GM10248 (cell line): ENCODE measurements around the gene KIF26B.
A peak's percentile ranks its signal among the peaks of the same experiment; 100 is the strongest.
"Not testable (repeated sequence)": the region's sequence is repeated elsewhere in the genome, so short reads cannot be mapped to it uniquely, and the experiment has no call there.

Experiments used
- CTCF ChIA-PET: fragments of 300-600 bp; sonication (Branson Sonifier 250); formaldehyde crosslinking; extraction: SDS; loops from one replicate; lab custom pipeline; 2021; ENCODE audit warnings: antibody characterized with exemption; lab: Yijun Ruan, JAX
- POLR2A ChIA-PET: fragments of 350-650 bp; sonication (Branson Sonifier 250); formaldehyde crosslinking; extraction: SDS; loops from one replicate; lab custom pipeline; 2020; ENCODE audit warnings: antibody characterized with exemption; lab: Yijun Ruan, JAX
- DNase-seq: peaks from one replicate; pipeline ENCODE4 v3.0.0; 2012; ENCODE audit errors: extremely low spot score
- TF ChIP-seq, protein P1 (sequence below): IDR thresholded peaks from 2 replicates; pipeline ENCODE4 v1.5.1; 2012; ENCODE audit warnings: mild to moderate bottlenecking, low read depth; ENCODE audit errors: extremely low read depth, missing control alignments, control extremely low read depth

Gene KIF26B

GRCh38 chr1:245718123-245718522 lies 563.3 kb downstream of the KIF26B start:
- POLR2A ChIA-PET = no interaction called here
- CTCF ChIA-PET = no interaction called here
- TF ChIP-seq, protein P1, sequence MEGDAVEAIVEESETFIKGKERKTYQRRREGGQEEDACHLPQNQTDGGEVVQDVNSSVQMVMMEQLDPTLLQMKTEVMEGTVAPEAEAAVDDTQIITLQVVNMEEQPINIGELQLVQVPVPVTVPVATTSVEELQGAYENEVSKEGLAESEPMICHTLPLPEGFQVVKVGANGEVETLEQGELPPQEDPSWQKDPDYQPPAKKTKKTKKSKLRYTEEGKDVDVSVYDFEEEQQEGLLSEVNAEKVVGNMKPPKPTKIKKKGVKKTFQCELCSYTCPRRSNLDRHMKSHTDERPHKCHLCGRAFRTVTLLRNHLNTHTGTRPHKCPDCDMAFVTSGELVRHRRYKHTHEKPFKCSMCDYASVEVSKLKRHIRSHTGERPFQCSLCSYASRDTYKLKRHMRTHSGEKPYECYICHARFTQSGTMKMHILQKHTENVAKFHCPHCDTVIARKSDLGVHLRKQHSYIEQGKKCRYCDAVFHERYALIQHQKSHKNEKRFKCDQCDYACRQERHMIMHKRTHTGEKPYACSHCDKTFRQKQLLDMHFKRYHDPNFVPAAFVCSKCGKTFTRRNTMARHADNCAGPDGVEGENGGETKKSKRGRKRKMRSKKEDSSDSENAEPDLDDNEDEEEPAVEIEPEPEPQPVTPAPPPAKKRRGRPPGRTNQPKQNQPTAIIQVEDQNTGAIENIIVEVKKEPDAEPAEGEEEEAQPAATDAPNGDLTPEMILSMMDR = no peak
- DNase-seq = peak; percentile 0

DNA sequence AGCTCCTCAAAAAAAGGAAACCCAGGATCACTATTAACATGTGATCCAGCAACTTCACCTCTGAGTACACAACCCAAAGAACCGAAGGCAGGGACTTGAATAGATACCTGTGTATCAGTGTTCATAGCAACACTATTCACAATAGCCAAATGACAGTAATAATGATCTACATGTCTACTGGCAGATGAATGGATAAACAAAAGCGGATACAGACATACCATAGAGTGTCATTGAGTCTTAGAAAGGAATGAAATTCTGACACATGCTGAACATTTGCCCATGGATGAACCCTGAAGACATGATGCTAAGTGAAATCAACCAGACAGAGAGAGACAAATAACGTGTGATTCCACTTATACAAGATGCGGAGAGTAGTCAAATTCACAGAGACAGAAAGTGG lies 564.2 kb downstream of the KIF26B start:
- DNase-seq = peak; percentile 0
- TF ChIP-seq, protein P1 = no peak
- ChIA-PET POLR2A (no interaction called here), CTCF (no interaction called here)

DNA sequence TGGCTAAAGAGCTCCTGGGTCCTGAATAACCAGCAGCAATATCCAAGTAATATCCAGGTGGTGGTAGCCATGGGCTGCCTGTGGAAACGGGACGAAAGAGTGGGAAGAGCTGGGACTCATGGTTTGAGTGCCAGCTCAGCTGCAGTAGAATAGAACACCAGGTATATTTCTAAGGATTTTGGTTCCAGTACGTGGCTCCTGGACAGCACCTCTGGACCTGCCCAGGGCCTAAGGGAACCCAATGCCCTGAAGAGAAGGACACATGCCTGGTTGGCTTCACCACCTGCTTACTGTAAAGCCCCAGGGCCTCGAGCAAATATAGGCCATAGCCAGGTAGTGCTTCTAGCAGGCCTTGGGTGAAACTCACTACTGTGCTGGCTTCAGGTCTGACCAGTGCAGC lies 566.7 kb downstream of the KIF26B start:
- TF ChIP-seq, protein P1 = no peak
- peak; percentile 0 for DNase-seq
- POLR2A ChIA-PET = no interaction called here
- CTCF ChIA-PET = interaction anchor here (0.9 kb wide), 1 partner anchor 9 kb away, joined by 3 read pairs; no protein-coding TSS in a partner anchor

GRCh38 chr1:245728035-245728434 lies 573.2 kb downstream of the KIF26B start:
- CTCF ChIA-PET, POLR2A ChIA-PET, DNase-seq: not testable (repeated sequence)

GRCh38 chr1:245730801-245731200 lies 576.0 kb downstream of the KIF26B start:
- ChIA-PET CTCF (no interaction called here), POLR2A (interaction anchor here (0.6 kb wide), 1 partner anchor 130 kb away, joined by 3 read pairs; no protein-coding TSS in a partner anchor)
- TF ChIP-seq, protein P1 = no peak
- no peak for DNase-seq

DNA sequence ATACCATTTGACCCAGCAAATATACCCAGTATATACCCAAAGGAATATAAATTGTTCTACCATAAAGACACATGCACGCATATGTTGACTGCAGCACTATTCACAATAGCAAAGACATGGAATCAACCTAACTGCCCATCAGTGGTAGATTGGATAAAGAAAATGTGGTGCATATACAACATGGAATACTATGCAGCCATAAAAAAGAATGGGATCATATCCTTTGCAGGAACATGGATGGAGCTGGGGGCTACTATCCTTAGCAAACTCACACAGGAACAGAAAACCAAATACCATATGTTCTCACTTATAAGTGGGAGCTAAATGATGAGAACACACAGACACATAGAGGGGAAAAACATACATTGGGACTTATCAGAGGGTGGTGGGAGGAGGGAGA lies 585.6 kb downstream of the KIF26B start:
- POLR2A ChIA-PET, DNase-seq: not testable (repeated sequence)
- CTCF ChIA-PET = interaction anchor here (1.0 kb wide), 1 partner anchor 11 kb away, joined by 3 read pairs; no protein-coding TSS in a partner anchor

- ChIA-PET POLR2A (no interaction called here), CTCF (no interaction called here)
- no peak for DNase-seq
- TF ChIP-seq, protein P1 = no peak
These were observed 588.1 kb downstream of the KIF26B start for GRCh38 chr1:245742896-245743295.

DNA sequence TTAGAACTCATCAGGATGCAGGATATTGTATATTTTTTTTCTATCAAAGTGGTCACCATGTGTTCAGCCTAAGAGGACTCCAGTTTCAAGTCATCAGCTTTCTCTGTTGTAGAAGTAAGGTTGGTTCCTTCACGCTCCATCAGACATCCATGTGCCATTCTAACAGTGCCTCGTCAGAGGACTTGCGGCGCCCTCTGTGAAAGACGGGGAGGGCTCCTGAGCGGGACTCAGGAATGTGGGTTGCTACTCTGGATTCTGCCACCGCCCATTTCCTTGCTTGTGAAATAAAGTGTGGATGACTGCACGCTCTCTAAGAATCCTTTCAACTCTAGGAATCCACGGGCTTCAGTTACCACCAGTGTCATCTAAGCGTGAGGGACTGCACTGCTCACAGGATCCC lies 593.5 kb downstream of the KIF26B start:
- TF ChIP-seq, protein P1 = no peak
- POLR2A ChIA-PET = no interaction called here
- DNase-seq = no peak
- CTCF ChIA-PET = no interaction called here
